GM12891 (cell line): Measurements from ENCODE around the gene MIER2.

ENCODE experiments used
- PAX5 ChIP-seq: IDR thresholded peaks from 2 replicates; pipeline ENCODE4 v1.6.1; 2011; ENCODE audit warnings: low read length, moderate library complexity, mild to moderate bottlenecking; ENCODE audit not compliant: insufficient read depth, severe bottlenecking
- POLR2A ChIP-seq: IDR thresholded peaks from 2 replicates; pipeline ENCODE4 v1.6.1; 2011; ENCODE audit warnings: low read depth, low read length, control low read depth
- POLR2AphosphoS5 ChIP-seq: IDR thresholded peaks from 2 replicates; pipeline ENCODE4 v1.6.1; 2011; ENCODE audit warnings: low read depth, low read length, control low read depth
- POU2F2 ChIP-seq: IDR thresholded peaks from 2 replicates; pipeline ENCODE4 v1.6.1; 2011; ENCODE audit warnings: low read depth, mild to moderate bottlenecking, control low read depth, low read length, moderate library complexity
- SPI1 ChIP-seq: IDR thresholded peaks from 2 replicates; pipeline ENCODE4 v1.6.1; 2011; ENCODE audit warnings: low read depth, low read length, control low read depth
- TAF1 ChIP-seq: IDR thresholded peaks from 2 replicates; pipeline ENCODE4 v1.6.1; 2011; ENCODE audit warnings: low read depth, low read length, control low read depth

DNA sequence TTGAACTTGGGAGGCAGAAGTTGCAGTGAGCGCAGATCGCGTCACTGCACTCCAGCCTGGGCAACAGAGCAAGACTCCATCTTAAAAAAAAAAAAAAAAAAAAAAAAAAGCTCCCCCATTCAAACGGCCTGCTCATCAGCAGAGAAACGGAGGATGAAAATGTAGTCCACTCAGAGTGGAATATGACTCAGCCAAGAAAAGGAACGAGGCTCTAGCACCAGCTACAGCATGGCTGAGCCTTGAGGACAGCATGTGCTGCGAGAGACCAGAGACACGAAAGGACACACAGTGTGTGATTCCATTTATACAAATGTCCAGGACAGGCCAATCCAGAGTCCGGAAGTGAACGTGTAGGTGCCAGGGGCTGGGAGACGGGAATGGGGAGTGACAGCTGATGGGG, 18.1 kb upstream of the MIER2 start:
- TF ChIP-seq POLR2AphosphoS5: no peak
- TF ChIP-seq POLR2A: no peak
- TF ChIP-seq TAF1: no peak
- TF ChIP-seq POU2F2: no peak
- TF ChIP-seq PAX5: no peak
- TF ChIP-seq SPI1: no peak
